HepG2 (cell line): ENCODE measurements around the gene EMP2. TPM values are rescaled to one million over a fixed set of nuclear protein-coding genes. Genes with fewer than 3 reads are reported as not detected.
A peak's percentile ranks its signal among the peaks of the same experiment; 100 is the strongest.

Experiments used
- GATAD2A ChIP-seq: IDR thresholded peaks from 2 replicates; pipeline ENCODE4 v1.6.1; 2016
- HOXA3 ChIP-seq: sonication (generic); formaldehyde crosslinking; IDR thresholded peaks from 2 replicates; pipeline ENCODE4 v1.5.0; 2020; ENCODE audit warnings: missing genetic modification reagents
- HOXA7 ChIP-seq: sonication (generic); formaldehyde crosslinking; IDR thresholded peaks from 2 replicates; pipeline ENCODE4 v1.8.1; 2022; ENCODE audit warnings: mild to moderate bottlenecking, missing genetic modification reagents, moderate library complexity
- RFX3 ChIP-seq: IDR thresholded peaks from 2 replicates; pipeline ENCODE4 v1.6.1; 2016; ENCODE audit warnings: missing biosample characterization, missing genetic modification reagents
- SRSF4 ChIP-seq: fragments of 200-400 bp; formaldehyde crosslinking; IDR thresholded peaks from one replicate; pipeline ENCODE4 v1.6.1; 2018; ENCODE audit warnings: mild to moderate bottlenecking, low read depth, low read length, moderate library complexity; ENCODE audit not compliant: poor library complexity, severe bottlenecking
- ZFP36 ChIP-seq: fragments of 150-350 bp; IDR thresholded peaks from 2 replicates; pipeline ENCODE4 v1.6.1; 2018; ENCODE audit warnings: borderline replicate concordance, low read length, low read depth; ENCODE audit not compliant: partially characterized antibody
- ZFP62 ChIP-seq: sonication (generic); formaldehyde crosslinking; IDR thresholded peaks from 2 replicates; pipeline ENCODE4 v1.4.0; 2020; ENCODE audit warnings: missing genetic modification reagents
- ZFP82 ChIP-seq: sonication (generic); formaldehyde crosslinking; IDR thresholded peaks from 2 replicates; pipeline ENCODE4 v1.5.1; 2020; ENCODE audit warnings: mild to moderate bottlenecking, missing genetic modification reagents, borderline replicate concordance
- ZMYM3 ChIP-seq: sonication (generic); formaldehyde crosslinking; IDR thresholded peaks from 2 replicates; pipeline ENCODE4 v1.5.1; 2020; ENCODE audit warnings: mild to moderate bottlenecking, missing genetic modification reagents
- ZNF34 ChIP-seq: sonication (generic); formaldehyde crosslinking; IDR thresholded peaks from 2 replicates; pipeline ENCODE4 v1.4.0; 2020; ENCODE audit warnings: mild to moderate bottlenecking, missing genetic modification reagents, borderline replicate concordance
- ZNF430 ChIP-seq: sonication (generic); formaldehyde crosslinking; IDR thresholded peaks from 2 replicates; pipeline ENCODE4 v1.9.0; 2021; ENCODE audit warnings: mild to moderate bottlenecking, missing genetic modification reagents
- ZNF44 ChIP-seq: sonication (generic); formaldehyde crosslinking; IDR thresholded peaks from 2 replicates; pipeline ENCODE4 v1.5.1; 2020; ENCODE audit warnings: mild to moderate bottlenecking, missing genetic modification reagents
- ZNF547 ChIP-seq: sonication (generic); formaldehyde crosslinking; IDR thresholded peaks from 2 replicates; pipeline ENCODE4 v1.5.1; 2020; ENCODE audit warnings: mild to moderate bottlenecking, missing genetic modification reagents
- polyA plus RNA-seq, 8 experiments: library from polyadenylated mRNA; depleted of rRNA in 3 of 8; stranded (reverse) in 7 of 8; unstranded in 1 of 8; fragments of >200 nt; fragmentation: Illumina TruSeq in 4 of 8; extraction: Trizol in 4 of 8; gene quantifications; 2 replicates each; pipeline versions ENCODE4 v1.2.1 to v1.2.3, GENCODE V29; 2011 to 2016; ENCODE audit warnings: low read depth in 4 of 8, missing spikeins in 1 of 8, mixed read lengths in 1 of 8; ENCODE audit not compliant: insufficient read depth in 1 of 8
- total RNA-seq, 5 experiments: library from RNA; depleted of rRNA; stranded (reverse); fragments of >200 nt; fragmentation: Illumina TruSeq; extraction: Trizol; gene quantifications; 2 replicates each; pipeline ENCODE4 v1.2.3, GENCODE V29; 2016; ENCODE audit warnings: low read depth in 1 of 5
- TF ChIP-seq, protein P1 (sequence below): sonication (generic); formaldehyde crosslinking; IDR thresholded peaks from 2 replicates; pipeline ENCODE4 v1.4.0; 2020; ENCODE audit warnings: mild to moderate bottlenecking, low read depth, missing genetic modification reagents
- TF ChIP-seq, protein P2 (sequence below): sonication (generic); formaldehyde crosslinking; conservative IDR thresholded peaks from 2 replicates; pipeline ENCODE4 v1.5.0; 2020; ENCODE audit warnings: missing genetic modification reagents
- TF ChIP-seq, protein P3 (sequence below): sonication (generic); formaldehyde crosslinking; IDR thresholded peaks from 2 replicates; pipeline ENCODE4 v1.8.0; 2022; ENCODE audit warnings: mild to moderate bottlenecking, missing genetic modification reagents, moderate library complexity
- TF ChIP-seq, protein P4 (sequence below): sonication (generic); formaldehyde crosslinking; IDR thresholded peaks from 2 replicates; pipeline ENCODE4 v1.4.0; 2020; ENCODE audit warnings: missing genetic modification reagents
- TF ChIP-seq, protein P5 (sequence below): IDR thresholded peaks from 2 replicates; pipeline ENCODE4 v1.6.1; 2016; ENCODE audit warnings: low read depth

Gene EMP2
- total and polyA plus RNA-seq, 2 of the 13 experiments (the other 11 are each of a cell fraction or from before 2014, with no cell fraction given): 24.6 to 91.2 TPM

DNA sequence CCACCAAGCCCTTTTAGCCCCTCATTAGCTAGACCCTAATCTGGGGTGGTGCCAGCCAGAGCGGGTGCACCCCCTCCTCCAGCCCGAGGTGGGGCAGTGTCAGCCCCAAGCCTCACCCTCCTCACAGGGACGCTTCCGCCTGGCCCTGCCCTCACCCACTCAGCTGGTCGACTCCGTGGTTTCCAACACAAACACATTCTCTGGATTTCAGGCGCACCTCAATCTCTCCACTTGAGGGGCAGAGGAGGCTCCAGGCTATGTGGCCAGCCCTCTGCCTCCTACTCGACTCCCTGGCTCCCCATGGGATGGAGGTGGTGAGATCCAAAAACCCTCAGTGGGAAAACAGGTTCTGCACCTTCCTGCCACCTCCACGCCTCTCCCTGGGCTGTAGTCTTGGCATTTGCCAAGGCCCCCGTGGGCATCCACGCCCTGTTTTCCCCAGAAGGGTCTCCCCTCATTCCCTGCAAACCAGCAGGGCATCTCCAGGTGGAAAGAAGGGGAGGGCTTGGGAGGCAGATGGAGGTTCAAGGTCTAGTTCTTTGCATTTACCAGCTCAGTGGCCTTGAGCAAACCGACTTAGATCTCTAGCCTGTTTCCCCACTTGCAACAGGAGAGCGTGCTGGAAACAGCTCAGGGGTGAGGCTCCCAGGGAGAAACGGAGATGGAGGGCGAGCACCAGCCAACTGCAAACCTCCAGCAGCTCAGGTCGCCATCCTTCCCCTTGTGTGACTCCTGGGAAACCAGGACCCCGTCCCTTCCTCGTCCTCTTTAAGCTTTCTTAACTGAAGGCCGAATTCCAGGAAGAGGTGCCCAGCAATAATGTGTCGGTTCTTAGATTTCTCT is 1.7 kb downstream of the EMP2 start (continued):
- TF ChIP-seq, protein P1, sequence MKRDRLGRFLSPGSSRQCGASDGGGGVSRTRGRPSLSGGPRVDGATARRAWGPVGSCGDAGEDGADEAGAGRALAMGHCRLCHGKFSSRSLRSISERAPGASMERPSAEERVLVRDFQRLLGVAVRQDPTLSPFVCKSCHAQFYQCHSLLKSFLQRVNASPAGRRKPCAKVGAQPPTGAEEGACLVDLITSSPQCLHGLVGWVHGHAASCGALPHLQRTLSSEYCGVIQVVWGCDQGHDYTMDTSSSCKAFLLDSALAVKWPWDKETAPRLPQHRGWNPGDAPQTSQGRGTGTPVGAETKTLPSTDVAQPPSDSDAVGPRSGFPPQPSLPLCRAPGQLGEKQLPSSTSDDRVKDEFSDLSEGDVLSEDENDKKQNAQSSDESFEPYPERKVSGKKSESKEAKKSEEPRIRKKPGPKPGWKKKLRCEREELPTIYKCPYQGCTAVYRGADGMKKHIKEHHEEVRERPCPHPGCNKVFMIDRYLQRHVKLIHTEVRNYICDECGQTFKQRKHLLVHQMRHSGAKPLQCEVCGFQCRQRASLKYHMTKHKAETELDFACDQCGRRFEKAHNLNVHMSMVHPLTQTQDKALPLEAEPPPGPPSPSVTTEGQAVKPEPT (CRISPR knock-in tag): peak; percentile 71
- TF ChIP-seq ZNF430 (peak; percentile 41; the same call in 1 of the 2 replicates), ZFP62 (CRISPR knock-in tag) (no peak), ZNF44 (CRISPR knock-in tag) (no peak; the same call in 1 of the 2 replicates), ZNF547 (CRISPR knock-in tag) (no peak), RFX3 (CRISPR knock-in tag) (no peak), SRSF4 (no peak), HOXA7 (CRISPR knock-in tag) (no peak), ZFP82 (no peak), ZFP36 (no peak), ZNF34 (no peak), HOXA3 (CRISPR knock-in tag) (peak; percentile 72; the same call in 1 of the 2 replicates), ZMYM3 (CRISPR knock-in tag) (peak; percentile 36; the same call in 1 of the 2 replicates), GATAD2A (CRISPR knock-in tag) (peak; percentile 80)
- TF ChIP-seq, protein P2, sequence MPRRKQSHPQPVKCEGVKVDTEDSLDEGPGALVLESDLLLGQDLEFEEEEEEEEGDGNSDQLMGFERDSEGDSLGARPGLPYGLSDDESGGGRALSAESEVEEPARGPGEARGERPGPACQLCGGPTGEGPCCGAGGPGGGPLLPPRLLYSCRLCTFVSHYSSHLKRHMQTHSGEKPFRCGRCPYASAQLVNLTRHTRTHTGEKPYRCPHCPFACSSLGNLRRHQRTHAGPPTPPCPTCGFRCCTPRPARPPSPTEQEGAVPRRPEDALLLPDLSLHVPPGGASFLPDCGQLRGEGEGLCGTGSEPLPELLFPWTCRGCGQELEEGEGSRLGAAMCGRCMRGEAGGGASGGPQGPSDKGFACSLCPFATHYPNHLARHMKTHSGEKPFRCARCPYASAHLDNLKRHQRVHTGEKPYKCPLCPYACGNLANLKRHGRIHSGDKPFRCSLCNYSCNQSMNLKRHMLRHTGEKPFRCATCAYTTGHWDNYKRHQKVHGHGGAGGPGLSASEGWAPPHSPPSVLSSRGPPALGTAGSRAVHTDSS (CRISPR knock-in tag): no peak
- TF ChIP-seq, protein P3, sequence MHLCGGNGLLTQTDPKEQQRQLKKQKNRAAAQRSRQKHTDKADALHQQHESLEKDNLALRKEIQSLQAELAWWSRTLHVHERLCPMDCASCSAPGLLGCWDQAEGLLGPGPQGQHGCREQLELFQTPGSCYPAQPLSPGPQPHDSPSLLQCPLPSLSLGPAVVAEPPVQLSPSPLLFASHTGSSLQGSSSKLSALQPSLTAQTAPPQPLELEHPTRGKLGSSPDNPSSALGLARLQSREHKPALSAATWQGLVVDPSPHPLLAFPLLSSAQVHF: no peak
- TF ChIP-seq, protein P4, sequence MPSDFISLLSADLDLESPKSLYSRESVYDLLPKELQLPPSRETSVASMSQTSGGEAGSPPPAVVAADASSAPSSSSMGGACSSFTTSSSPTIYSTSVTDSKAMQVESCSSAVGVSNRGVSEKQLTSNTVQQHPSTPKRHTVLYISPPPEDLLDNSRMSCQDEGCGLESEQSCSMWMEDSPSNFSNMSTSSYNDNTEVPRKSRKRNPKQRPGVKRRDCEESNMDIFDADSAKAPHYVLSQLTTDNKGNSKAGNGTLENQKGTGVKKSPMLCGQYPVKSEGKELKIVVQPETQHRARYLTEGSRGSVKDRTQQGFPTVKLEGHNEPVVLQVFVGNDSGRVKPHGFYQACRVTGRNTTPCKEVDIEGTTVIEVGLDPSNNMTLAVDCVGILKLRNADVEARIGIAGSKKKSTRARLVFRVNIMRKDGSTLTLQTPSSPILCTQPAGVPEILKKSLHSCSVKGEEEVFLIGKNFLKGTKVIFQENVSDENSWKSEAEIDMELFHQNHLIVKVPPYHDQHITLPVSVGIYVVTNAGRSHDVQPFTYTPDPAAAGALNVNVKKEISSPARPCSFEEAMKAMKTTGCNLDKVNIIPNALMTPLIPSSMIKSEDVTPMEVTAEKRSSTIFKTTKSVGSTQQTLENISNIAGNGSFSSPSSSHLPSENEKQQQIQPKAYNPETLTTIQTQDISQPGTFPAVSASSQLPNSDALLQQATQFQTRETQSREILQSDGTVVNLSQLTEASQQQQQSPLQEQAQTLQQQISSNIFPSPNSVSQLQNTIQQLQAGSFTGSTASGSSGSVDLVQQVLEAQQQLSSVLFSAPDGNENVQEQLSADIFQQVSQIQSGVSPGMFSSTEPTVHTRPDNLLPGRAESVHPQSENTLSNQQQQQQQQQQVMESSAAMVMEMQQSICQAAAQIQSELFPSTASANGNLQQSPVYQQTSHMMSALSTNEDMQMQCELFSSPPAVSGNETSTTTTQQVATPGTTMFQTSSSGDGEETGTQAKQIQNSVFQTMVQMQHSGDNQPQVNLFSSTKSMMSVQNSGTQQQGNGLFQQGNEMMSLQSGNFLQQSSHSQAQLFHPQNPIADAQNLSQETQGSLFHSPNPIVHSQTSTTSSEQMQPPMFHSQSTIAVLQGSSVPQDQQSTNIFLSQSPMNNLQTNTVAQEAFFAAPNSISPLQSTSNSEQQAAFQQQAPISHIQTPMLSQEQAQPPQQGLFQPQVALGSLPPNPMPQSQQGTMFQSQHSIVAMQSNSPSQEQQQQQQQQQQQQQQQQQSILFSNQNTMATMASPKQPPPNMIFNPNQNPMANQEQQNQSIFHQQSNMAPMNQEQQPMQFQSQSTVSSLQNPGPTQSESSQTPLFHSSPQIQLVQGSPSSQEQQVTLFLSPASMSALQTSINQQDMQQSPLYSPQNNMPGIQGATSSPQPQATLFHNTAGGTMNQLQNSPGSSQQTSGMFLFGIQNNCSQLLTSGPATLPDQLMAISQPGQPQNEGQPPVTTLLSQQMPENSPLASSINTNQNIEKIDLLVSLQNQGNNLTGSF: 0 out of 2 replicates have a peak, but pooled peaks have one; percentile 22
- TF ChIP-seq, protein P5, sequence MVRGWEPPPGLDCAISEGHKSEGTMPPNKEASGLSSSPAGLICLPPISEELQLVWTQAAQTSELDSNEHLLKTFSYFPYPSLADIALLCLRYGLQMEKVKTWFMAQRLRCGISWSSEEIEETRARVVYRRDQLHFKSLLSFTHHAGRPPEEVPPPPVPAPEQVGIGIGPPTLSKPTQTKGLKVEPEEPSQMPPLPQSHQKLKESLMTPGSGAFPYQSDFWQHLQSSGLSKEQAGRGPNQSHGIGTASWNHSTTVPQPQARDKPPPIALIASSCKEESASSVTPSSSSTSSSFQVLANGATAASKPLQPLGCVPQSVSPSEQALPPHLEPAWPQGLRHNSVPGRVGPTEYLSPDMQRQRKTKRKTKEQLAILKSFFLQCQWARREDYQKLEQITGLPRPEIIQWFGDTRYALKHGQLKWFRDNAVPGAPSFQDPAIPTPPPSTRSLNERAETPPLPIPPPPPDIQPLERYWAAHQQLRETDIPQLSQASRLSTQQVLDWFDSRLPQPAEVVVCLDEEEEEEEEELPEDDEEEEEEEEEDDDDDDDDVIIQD (CRISPR knock-in tag): no peak
